HG02938 (cell line): ENCODE data around the gene IPO8.
"Not testable (repeated sequence)": the region's sequence is repeated elsewhere in the genome, so short reads cannot be mapped to it uniquely, and the experiment has no call there.

ENCODE experiments used
- ATAC-seq: cut with Tn5 transposase; IDR thresholded peaks from one replicate; pipeline ENCODE4 v1.9.1; 2021; ENCODE audit warnings: mild to moderate bottlenecking, moderate library complexity; ENCODE audit not compliant: unreplicated experiment

Gene IPO8

GRCh38 chr12:30691122-30691879 lies 4.4 kb downstream of the IPO8 start:
- ATAC-seq: no peak

- ATAC-seq: no peak
These were observed 8.2 kb downstream of the IPO8 start for GRCh38 chr12:30687265-30687986.

GRCh38 chr12:30679241-30679640 lies 16.4 kb downstream of the IPO8 start:
- no peak for ATAC-seq

GRCh38 chr12:30678221-30678620 lies 17.4 kb downstream of the IPO8 start:
- ATAC-seq: no peak

- ATAC-seq: peak; percentile 56
These were observed 34.5 kb downstream of the IPO8 start for GRCh38 chr12:30661210-30661609.

GRCh38 chr12:30652034-30652696 lies 43.5 kb downstream of the IPO8 start:
- ATAC-seq: no peak

GRCh38 chr12:30646821-30647220 lies 48.8 kb downstream of the IPO8 start:
- no peak for ATAC-seq

- no peak for ATAC-seq
These were observed 52.3 kb downstream of the IPO8 start for GRCh38 chr12:30643366-30643765.

GRCh38 chr12:30640392-30640791 lies 55.3 kb downstream of the IPO8 start:
- no peak for ATAC-seq

- ATAC-seq: no peak
These were observed 60.3 kb downstream of the IPO8 start for GRCh38 chr12:30635385-30635784.

GRCh38 chr12:30631740-30632139 lies 63.9 kb downstream of the IPO8 start:
- ATAC-seq: no peak

- ATAC-seq: no peak
These were observed 64.7 kb downstream of the IPO8 start for GRCh38 chr12:30630979-30631285.

- ATAC-seq: no peak
These were observed 65.3 kb downstream of the IPO8 start for GRCh38 chr12:30630076-30630978.

- ATAC-seq: no peak
These were observed 68.8 kb downstream of the IPO8 start for GRCh38 chr12:30626847-30627246.

GRCh38 chr12:30624009-30624408 lies 71.7 kb downstream of the IPO8 start:
- no peak for ATAC-seq

- peak; percentile 90 for ATAC-seq
These were observed 73.2 kb downstream of the IPO8 start for GRCh38 chr12:30622509-30622908.

GRCh38 chr12:30621663-30622241 lies 73.9 kb downstream of the IPO8 start:
- ATAC-seq: not testable (repeated sequence)

GRCh38 chr12:30617346-30618016 lies 78.2 kb downstream of the IPO8 start:
- no peak for ATAC-seq

- no peak for ATAC-seq
These were observed 81.6 kb downstream of the IPO8 start for GRCh38 chr12:30614031-30614430.
